GM12865 (cell line): ENCODE measurements around the gene ZNF785.

Experiments used
- DNase-seq: peaks from one replicate; pipeline ENCODE4 v3.0.0; 2010; ENCODE audit warnings: low read depth
- H3K4me3 ChIP-seq: 2 replicates; pipeline ENCODE4 v1.5.1; 2011; ENCODE audit warnings: mild to moderate bottlenecking, low read depth, low read length, control low read depth
- TF ChIP-seq, protein P1 (sequence below): IDR thresholded peaks from 2 replicates; pipeline ENCODE4 v1.5.1; 2011; ENCODE audit warnings: low read length, control low read depth, low read depth, inconsistent platforms; ENCODE audit not compliant: insufficient read depth; ENCODE audit errors: missing control alignments

ZNF785 gene

DNA sequence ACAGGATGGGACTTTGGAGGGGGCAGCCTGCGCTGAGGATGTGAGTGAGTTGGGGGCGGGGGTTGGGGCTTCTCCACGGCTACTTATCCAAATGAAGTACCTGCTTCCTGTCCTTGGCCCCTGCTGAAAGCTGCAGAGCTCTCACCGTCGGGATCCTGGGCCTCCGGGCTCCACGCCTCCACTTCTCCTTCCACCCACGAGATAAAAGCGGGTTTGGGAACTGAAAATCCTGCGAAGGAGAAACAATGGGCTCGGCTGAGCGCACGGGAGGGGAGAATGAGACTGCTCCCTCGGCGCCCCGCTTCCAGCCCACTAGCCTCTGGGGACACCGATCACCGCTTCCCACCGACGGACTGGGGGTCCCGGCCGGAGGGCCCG is 486 bp downstream of the ZNF785 start:
- H3K4me3 ChIP-seq: peak overlapping the region; percentile 60
- TF ChIP-seq, protein P1, sequence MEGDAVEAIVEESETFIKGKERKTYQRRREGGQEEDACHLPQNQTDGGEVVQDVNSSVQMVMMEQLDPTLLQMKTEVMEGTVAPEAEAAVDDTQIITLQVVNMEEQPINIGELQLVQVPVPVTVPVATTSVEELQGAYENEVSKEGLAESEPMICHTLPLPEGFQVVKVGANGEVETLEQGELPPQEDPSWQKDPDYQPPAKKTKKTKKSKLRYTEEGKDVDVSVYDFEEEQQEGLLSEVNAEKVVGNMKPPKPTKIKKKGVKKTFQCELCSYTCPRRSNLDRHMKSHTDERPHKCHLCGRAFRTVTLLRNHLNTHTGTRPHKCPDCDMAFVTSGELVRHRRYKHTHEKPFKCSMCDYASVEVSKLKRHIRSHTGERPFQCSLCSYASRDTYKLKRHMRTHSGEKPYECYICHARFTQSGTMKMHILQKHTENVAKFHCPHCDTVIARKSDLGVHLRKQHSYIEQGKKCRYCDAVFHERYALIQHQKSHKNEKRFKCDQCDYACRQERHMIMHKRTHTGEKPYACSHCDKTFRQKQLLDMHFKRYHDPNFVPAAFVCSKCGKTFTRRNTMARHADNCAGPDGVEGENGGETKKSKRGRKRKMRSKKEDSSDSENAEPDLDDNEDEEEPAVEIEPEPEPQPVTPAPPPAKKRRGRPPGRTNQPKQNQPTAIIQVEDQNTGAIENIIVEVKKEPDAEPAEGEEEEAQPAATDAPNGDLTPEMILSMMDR: no peak
- peak; percentile 55 for DNase-seq

DNA sequence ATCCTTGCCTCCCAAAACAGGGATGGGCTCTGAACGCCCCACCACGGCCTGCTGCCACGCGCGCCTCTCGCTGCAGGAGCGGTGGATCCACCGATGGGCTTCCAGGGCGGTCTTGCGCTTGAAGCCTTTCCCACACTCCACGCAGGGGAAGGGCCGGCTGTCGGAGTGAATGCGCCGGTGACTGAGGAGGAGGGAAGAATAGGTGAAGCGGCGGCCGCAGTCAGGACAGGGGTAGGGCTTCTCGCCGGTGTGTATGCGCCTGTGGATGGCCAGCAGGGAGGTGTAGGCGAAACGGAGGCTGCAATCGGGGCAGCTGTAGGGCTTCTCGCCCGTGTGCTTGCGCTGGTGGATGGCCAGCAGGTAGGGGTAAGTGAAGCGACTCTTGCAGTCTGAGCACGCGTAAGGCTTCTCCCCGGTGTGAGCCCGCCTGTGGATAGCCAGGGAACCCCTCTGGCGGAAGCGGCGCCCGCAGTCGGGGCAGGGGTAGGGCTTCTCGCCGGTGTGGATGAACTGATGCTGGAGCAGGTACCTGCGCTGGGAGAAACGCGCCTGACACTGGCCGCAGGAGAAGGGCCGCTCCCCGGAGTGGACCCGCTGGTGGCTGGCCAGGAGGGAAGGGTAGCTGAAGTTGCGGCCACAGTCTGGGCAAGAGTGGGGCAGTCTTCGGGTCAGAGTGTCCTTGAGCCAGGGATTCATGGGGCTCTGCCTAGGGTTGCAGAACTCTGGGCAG is 2.7 kb downstream of the ZNF785 start:
- H3K4me3 ChIP-seq: no peak overlapping the region
- DNase-seq: no peak
- TF ChIP-seq, protein P1: no peak

DNA sequence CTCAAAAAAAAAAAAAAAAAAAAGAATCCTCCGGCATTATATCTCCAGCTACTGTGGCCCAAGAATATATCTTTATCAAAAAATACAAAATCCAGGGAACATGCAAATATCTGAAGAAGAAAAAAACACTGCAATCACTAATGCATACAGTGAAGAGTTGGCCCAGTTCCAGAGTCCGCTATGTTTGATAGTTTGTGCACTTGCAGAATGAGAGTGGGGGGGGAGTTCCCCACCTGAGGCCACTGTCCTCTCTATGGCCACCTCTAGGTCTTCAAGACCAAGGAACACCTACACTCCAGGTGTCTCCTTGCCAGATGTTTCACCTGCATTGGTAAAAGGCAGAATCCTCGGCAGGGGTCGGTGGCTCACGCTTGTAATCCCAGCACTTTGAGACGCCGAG is 4.0 kb downstream of the ZNF785 start:
- no peak overlapping the region for H3K4me3 ChIP-seq

DNA sequence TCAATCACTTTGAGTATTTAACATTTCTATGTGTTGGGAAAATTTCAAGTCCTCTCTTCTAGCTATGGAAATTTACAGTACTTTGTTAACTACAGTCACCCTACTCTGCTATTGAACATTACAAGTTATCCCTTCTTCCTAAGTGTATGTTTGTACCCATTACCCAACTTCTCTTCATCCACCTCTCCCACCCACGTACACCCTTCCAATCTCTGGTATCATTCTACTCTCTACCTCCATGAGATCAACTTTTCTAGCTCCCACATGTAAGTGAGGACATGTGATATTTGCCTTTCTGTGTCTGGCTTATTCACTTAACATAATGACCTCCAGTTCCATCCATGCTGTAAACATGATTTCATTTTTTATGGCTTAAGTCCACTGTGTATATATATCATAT is 10.8 kb downstream of the ZNF785 start:
- no peak overlapping the region for H3K4me3 ChIP-seq
- TF ChIP-seq, protein P1: no peak
- no peak for DNase-seq

More for the DNA sequence above, 4.0 kb downstream of the ZNF785 start:
- TF ChIP-seq, protein P1: no peak
- DNase-seq: no peak

DNA sequence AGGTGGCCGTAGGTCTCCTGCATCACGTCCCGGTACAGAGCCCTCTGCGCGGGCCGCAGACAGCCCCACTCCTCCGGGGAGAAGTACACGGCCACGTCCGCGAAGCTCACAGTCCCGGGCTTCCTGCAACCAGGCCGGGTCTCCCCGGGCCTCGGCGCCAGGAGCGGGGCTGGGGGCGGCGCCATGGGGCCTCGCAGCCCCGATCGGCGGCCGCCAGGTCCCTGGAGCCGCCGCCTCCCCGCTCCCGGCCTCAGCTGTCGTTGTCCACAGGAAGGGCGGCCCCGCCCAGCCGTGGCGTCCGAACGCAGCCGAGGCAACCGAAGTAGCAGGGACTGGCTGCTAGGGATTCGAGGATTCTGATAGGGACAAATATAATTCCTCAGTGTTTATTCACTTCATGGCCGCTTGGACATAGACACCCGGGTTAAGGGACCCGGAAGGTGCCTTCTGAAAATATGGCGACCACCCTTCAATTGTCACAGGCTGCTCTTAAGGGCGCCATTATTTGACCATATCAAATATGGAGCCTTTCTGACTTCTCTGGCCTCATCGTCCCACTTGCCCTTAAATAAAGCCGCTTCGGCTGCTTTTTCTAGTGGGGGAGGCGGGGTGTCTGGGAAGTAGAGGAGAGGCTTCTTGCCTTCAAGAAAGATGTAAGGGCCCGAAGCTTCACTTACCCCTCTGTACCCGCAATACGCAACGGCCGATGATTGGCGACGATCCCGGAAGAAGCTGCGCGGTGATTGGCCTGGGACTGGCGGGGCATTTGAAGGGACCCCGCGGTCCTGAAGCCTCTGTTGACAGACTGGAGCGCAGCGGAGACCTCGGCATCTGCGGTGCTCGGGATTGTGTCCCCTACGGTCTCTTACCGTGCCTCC is 13.8 kb downstream of the ZNF785 start, which contains the start of gene ZNF688:
Gene ZNF688, minus strand, starts transcription at position 270 of the 878 bp plus-strand sequence. Its CDS starts 85 bp downstream, at position 185.
- peak; percentile 98 for DNase-seq
- TF ChIP-seq, protein P1: no peak
- H3K4me3 ChIP-seq: peak within 1 kb of the TSS; percentile 75

DNA sequence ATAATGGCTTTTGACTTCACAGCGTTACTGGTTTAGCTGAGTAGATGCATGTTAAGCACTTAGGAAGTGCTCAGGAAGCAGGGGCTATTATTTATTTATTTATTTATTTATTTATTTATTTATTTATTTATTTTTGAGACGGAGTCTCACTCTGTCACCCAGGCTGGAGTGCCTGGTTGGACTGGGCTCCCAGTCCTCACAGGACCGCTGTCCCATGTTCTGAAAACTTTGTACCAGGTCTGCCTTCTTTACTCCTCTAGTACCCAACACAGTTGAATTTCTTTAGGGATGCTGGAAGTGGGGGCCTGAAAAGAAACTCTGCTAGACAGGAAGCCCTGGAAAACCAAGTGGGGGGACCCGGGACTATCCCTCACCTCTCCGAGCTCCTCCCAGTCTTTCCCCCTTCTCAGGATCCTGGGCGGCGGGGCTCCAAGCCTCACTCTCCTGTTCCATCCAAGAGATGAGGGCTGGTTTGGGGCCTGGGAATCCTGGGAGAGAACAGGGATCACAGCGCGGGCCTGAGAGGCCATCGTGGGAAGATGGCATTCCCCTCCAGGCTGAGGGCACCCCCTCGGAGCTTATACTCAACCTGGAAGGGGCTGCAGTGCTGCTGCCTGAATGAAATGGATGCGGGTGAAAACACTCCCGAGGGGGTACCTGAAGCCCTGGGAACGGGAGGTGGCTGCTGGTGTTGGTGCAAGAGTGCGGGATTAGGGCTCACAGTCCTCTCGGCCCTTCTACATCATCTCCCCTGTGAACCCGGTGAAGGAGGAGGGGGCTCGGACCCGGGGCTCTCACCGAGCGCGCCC is 14.7 kb downstream of the ZNF785 start:
- DNase-seq: no peak
- TF ChIP-seq, protein P1: no peak
- H3K4me3 ChIP-seq: peak overlapping the region; percentile 75
